Thymus (tissue), 11 donors: ENCODE results near the gene HAAO. TPM values are rescaled to one million over a fixed set of nuclear protein-coding genes. Genes with fewer than 3 reads are reported as not detected.

Experiments used
- DNase-seq, 9 donors: peaks; one replicate each; pipeline ENCODE4 v3.0.0-alpha.2; 2013; ENCODE audit warnings: low spot score in 9 of 9, low read depth in 6 of 9, missing footprints in 1 of 9
- H3K27ac ChIP-seq, 2 donors: one replicate each; pipeline ENCODE4 v1.5.1; 2013; ENCODE audit warnings: control low read depth in 1 of 2, low read depth in 1 of 2, low read length in 1 of 2, mild to moderate bottlenecking in 1 of 2, moderate library complexity in 1 of 2
- H3K27me3 ChIP-seq, 2 donors: one replicate each; pipeline ENCODE4 v1.5.1; 2013; ENCODE audit warnings: low read length in 1 of 2; ENCODE audit not compliant: control insufficient read depth in 2 of 2, insufficient read depth in 1 of 2
- H3K36me3 ChIP-seq, 2 donors: one replicate each; pipeline ENCODE4 v1.5.1; 2013; ENCODE audit warnings: low read length in 1 of 2, mild to moderate bottlenecking in 1 of 2, moderate library complexity in 1 of 2; ENCODE audit not compliant: control insufficient read depth in 2 of 2, insufficient read depth in 2 of 2
- H3K4me1 ChIP-seq, 2 donors: one replicate each; pipeline ENCODE4 v1.5.1; 2013; ENCODE audit warnings: low read length in 2 of 2; ENCODE audit not compliant: control insufficient read depth in 2 of 2, insufficient read depth in 2 of 2
- H3K4me3 ChIP-seq, 2 donors: one replicate each; pipeline ENCODE4 v1.5.1; 2013; ENCODE audit warnings: low read length in 2 of 2, control low read depth in 1 of 2, mild to moderate bottlenecking in 1 of 2
- H3K9me3 ChIP-seq, 2 donors: one replicate each; pipeline ENCODE4 v1.5.1; 2013; ENCODE audit warnings: low read length in 1 of 2, mild to moderate bottlenecking in 1 of 2; ENCODE audit not compliant: control insufficient read depth in 2 of 2, insufficient read depth in 1 of 2
- WGBS: extraction: QIAGEN DNeasy Blood & Tissue Kit; methylation state at CpG from one replicate; pipeline ENCODE4 v1.1.7; 2013; 5-methylcytosine and 5-hydroxymethylcytosine counted together
- polyA plus RNA-seq: library from polyadenylated mRNA; stranded (reverse); fragments of 200-250 nt; gene quantifications from one replicate; pipeline ENCODE4 v1.2.3, GENCODE V29; 2013
- total RNA-seq: library from RNA; stranded (reverse); fragments of 120-200 nt; gene quantifications from one replicate; pipeline ENCODE4 v1.2.4, GENCODE V29; 2013
- donor health status: healthy.

Gene HAAO
- total and polyA plus RNA-seq, 2 donors = 4.6 to 6.2 TPM

GRCh38 chr2:42781181-42781580 lies 11.2 kb downstream of the HAAO start:
- H3K4me1 ChIP-seq = no peaks in the 10 kb centered on the region
- no peaks in the 10 kb centered on the region for H3K27me3 ChIP-seq
- 94% methylated on average over 1 of the region's 1 CpG for WGBS
- no peak overlapping the region for H3K4me3 ChIP-seq
- H3K27ac ChIP-seq = no peak overlapping the region
- no peaks in the 10 kb centered on the region for H3K36me3 ChIP-seq
- peaks cover 0 to 22% of the 10 kb centered on the region in 2 donors for H3K9me3 ChIP-seq
- no peak for DNase-seq

GRCh38 chr2:42777883-42778805 lies 14.2 kb downstream of the HAAO start:
- WGBS = over 99% methylated on average over 3 of the region's 3 CpGs
- DNase-seq = no peak
- no peaks in the 10 kb centered on the region for H3K36me3 ChIP-seq
- no peak overlapping the region for H3K4me3 ChIP-seq
- peaks cover 0 to 22% of the 10 kb centered on the region in 2 donors for H3K9me3 ChIP-seq
- no peak overlapping the region for H3K27ac ChIP-seq
- no peaks in the 10 kb centered on the region for H3K27me3 ChIP-seq
- no peaks in the 10 kb centered on the region for H3K4me1 ChIP-seq

GRCh38 chr2:42775810-42776209 lies 16.6 kb downstream of the HAAO start:
- no peak for DNase-seq
- Histone ChIP-seq H3K4me3 (no peak overlapping the region), H3K27me3 (no peaks in the 10 kb centered on the region), H3K36me3 (no peaks in the 10 kb centered on the region), H3K4me1 (no peaks in the 10 kb centered on the region), H3K9me3 (peaks cover 0 to 22% of the 10 kb centered on the region in 2 donors), H3K27ac (no peak overlapping the region)
- WGBS = 8% methylated on average over 3 of the region's 3 CpGs

- Histone ChIP-seq H3K4me3 (no peak overlapping the region), H3K36me3 (no peaks in the 10 kb centered on the region), H3K27ac (no peak overlapping the region), H3K9me3 (peaks cover 0 to 20% of the 10 kb centered on the region in 2 donors), H3K4me1 (no peaks in the 10 kb centered on the region), H3K27me3 (no peaks in the 10 kb centered on the region)
- 57% methylated on average over 2 of the region's 2 CpGs for WGBS
- no peak for DNase-seq
Observed at GRCh38 chr2:42775186-42775585, 17.2 kb downstream of the HAAO start.

- 97% methylated on average over 5 of the region's 5 CpGs for WGBS
Observed at GRCh38 chr2:42771546-42772153, 20.7 kb downstream of the HAAO start.

GRCh38 chr2:42770288-42771131 lies 21.9 kb downstream of the HAAO start:
- Histone ChIP-seq H3K4me3 (no peak overlapping the region), H3K4me1 (no peaks in the 10 kb centered on the region), H3K9me3 (no peaks in the 10 kb centered on the region), H3K27ac (no peak overlapping the region), H3K36me3 (peaks cover 3 to 4% of the 10 kb centered on the region in 2 donors), H3K27me3 (no peaks in the 10 kb centered on the region)
- DNase-seq = no peak
- WGBS = 96% methylated on average over 19 of the region's 19 CpGs

More at GRCh38 chr2:42771546-42772153, 20.7 kb downstream of the HAAO start:
- Histone ChIP-seq H3K4me1 (no peaks in the 10 kb centered on the region), H3K27ac (no peak overlapping the region), H3K9me3 (peaks cover 0 to under 1% of the 10 kb centered on the region in 2 donors), H3K36me3 (peaks cover 3 to 4% of the 10 kb centered on the region in 2 donors), H3K27me3 (no peaks in the 10 kb centered on the region), H3K4me3 (no peak overlapping the region)
- DNase-seq = no peak

GRCh38 chr2:42769583-42770287 lies 22.6 kb downstream of the HAAO start:
- Histone ChIP-seq H3K4me3 (no peak overlapping the region), H3K27me3 (no peaks in the 10 kb centered on the region), H3K36me3 (peaks cover 3 to 8% of the 10 kb centered on the region in 2 donors), H3K4me1 (no peaks in the 10 kb centered on the region), H3K9me3 (no peaks in the 10 kb centered on the region), H3K27ac (no peak overlapping the region)
- WGBS = 97% methylated on average over 10 of the region's 10 CpGs
- no peak for DNase-seq

- no peaks in the 10 kb centered on the region for H3K27me3 ChIP-seq
- H3K4me1 ChIP-seq = no peaks in the 10 kb centered on the region
- H3K36me3 ChIP-seq = peaks cover 8 to 16% of the 10 kb centered on the region in 2 donors
- peaks cover 0 to under 1% of the 10 kb centered on the region in 2 donors for H3K9me3 ChIP-seq
- WGBS = 64% methylated on average over 3 of the region's 3 CpGs
- DNase-seq = no peak
- H3K4me3 ChIP-seq = no peak overlapping the region
- H3K27ac ChIP-seq = no peak overlapping the region
Observed at GRCh38 chr2:42768706-42769256, 23.6 kb downstream of the HAAO start.
